ENCODE data around the gene BAIAP2L2. TPM values are rescaled to one million over a fixed set of nuclear protein-coding genes. Genes with fewer than 3 reads are reported as not detected.

BAIAP2L2 gene
- total RNA-seq, 1 experiment from 2014 or later = 2.3 TPM

GRCh38 chr22:38071421-38072321 lies 38.8 kb downstream of the BAIAP2L2 start:
- H3K23ac ChIP-seq (ENCODE audit: insufficient read length, low read depth, low read length) = no peak overlapping the region
- TF ChIP-seq, protein P1, sequence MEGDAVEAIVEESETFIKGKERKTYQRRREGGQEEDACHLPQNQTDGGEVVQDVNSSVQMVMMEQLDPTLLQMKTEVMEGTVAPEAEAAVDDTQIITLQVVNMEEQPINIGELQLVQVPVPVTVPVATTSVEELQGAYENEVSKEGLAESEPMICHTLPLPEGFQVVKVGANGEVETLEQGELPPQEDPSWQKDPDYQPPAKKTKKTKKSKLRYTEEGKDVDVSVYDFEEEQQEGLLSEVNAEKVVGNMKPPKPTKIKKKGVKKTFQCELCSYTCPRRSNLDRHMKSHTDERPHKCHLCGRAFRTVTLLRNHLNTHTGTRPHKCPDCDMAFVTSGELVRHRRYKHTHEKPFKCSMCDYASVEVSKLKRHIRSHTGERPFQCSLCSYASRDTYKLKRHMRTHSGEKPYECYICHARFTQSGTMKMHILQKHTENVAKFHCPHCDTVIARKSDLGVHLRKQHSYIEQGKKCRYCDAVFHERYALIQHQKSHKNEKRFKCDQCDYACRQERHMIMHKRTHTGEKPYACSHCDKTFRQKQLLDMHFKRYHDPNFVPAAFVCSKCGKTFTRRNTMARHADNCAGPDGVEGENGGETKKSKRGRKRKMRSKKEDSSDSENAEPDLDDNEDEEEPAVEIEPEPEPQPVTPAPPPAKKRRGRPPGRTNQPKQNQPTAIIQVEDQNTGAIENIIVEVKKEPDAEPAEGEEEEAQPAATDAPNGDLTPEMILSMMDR (conservative IDR thresholded peaks at IDR 0.05) = no peak
- no CpG with 5 or more reads among the region's 22 CpGs for WGBS (ENCODE audit: extremely low coverage, insufficient read length, low lambda C conversion rate)

More at GRCh38 chr22:38071421-38072321, 38.8 kb downstream of the BAIAP2L2 start:
- peaks cover 9 to 61% (median 38%) of the 10 kb centered on the region in 3 experiments; a peak in 6 of 7 replicates for H3K36me3 Mint-ChIP-seq (ENCODE audit: insufficient read depth in 1 of 3, low read depth in 3 of 3)
- no peaks in the 10 kb centered on the region for H3K9me3 Mint-ChIP-seq
- Histone ChIP-seq H2AFZ (ENCODE audit: low read length) (no peak overlapping the region), H2BK15ac (ENCODE audit: low read depth, low read length) (no peak overlapping the region), H4K91ac (ENCODE audit: insufficient read length, low read depth, low read length) (no peak overlapping the region), H4K8ac (replicated peaks; ENCODE audit: insufficient read length, low read depth, low read length) (no peak overlapping the region), H3K9me3 (ENCODE audit: control insufficient read depth, low read depth, low read length) (no peaks in the 10 kb centered on the region), H3K4me1 (ENCODE audit: insufficient read depth, low read length) (no peaks in the 10 kb centered on the region), H3K4ac (ENCODE audit: low read depth, low read length) (no peak overlapping the region), H3K18ac (ENCODE audit: insufficient read length, low read depth, low read length) (no peak overlapping the region), H3K4me2 (ENCODE audit: insufficient read depth, insufficient read length, low read length) (no peak overlapping the region), H2BK12ac (ENCODE audit: insufficient read length, low read depth, low read length) (no peak overlapping the region), H3K27ac (ENCODE audit: insufficient read length, low read depth, low read length) (no peak overlapping the region), H3K23me2 (ENCODE audit: insufficient read length, low read depth, low read length, poor library complexity, severe bottlenecking) (no peaks in the 10 kb centered on the region), H3K79me1 (ENCODE audit: insufficient read depth, low read depth, low read length, poor library complexity, severe bottlenecking) (no peaks in the 10 kb centered on the region), H4K20me1 (ENCODE audit: control insufficient read depth, insufficient read depth, insufficient read length) (no peaks in the 10 kb centered on the region), H2AK5ac (ENCODE audit: insufficient read length, low read length) (no peak overlapping the region), H4K5ac (ENCODE audit: insufficient read length, low read depth, low read length) (no peak overlapping the region), H3K27me3 (ENCODE audit: insufficient read depth, low read length) (no peaks in the 10 kb centered on the region), H2BK120ac (ENCODE audit: low read depth, low read length, poor library complexity, severe bottlenecking) (no peak overlapping the region), H2BK5ac (ENCODE audit: insufficient read length, low read length) (no peak overlapping the region), H3T11ph (ENCODE audit: low read length) (no peak overlapping the region), H3K14ac (ENCODE audit: insufficient read depth, low read length) (no peak overlapping the region), H3K56ac (ENCODE audit: insufficient read length, low read depth, low read length) (no peak overlapping the region), H3K79me2 (ENCODE audit: insufficient read depth, low read length) (no peaks in the 10 kb centered on the region), H2BK20ac (ENCODE audit: low read depth, low read length, poor library complexity, severe bottlenecking) (no peak overlapping the region), H3K9ac (ENCODE audit: extremely low read depth, insufficient read length, low read length) (no peak overlapping the region)
- no peak for DNase-seq
- H3K4me3 Mint-ChIP-seq = no peak overlapping the region
- peaks cover 0 to 10% of the 10 kb centered on the region in 2 experiments; a peak in 2 of 4 replicates for H3K4me1 Mint-ChIP-seq
- H3K27ac Mint-ChIP-seq = no peak overlapping the region
- no peaks in the 10 kb centered on the region for H3K27me3 Mint-ChIP-seq (ENCODE audit: low read depth)

All from H9 (cell line).